ENCODE results near the gene NYNRIN. TPM values are rescaled to one million over a fixed set of nuclear protein-coding genes. Genes with fewer than 3 reads are reported as not detected.
A peak's percentile ranks its signal among the peaks of the same experiment; 100 is the strongest.

NYNRIN gene
- total RNA-seq, 1 donor from 2014 or later = 15.5 TPM

- Histone ChIP-seq H3K27me3 (no peaks in the 10 kb centered on the region), H3K9ac (no peak overlapping the region), H3K79me2 (ENCODE audit: low read depth) (peaks cover 4% of the 10 kb centered on the region), H3K9me3 (ENCODE audit: low read depth) (no peaks in the 10 kb centered on the region), H3F3A (ENCODE audit: low read depth) (peaks cover 27% of the 10 kb centered on the region), H3K27ac (no peak overlapping the region), H3K4me2 (no peak overlapping the region), H2AFZ (replicated peaks) (no peak overlapping the region), H4K20me1 (ENCODE audit: low read depth) (peaks cover 40% of the 10 kb centered on the region), H3K4me1 (no peaks in the 10 kb centered on the region), H3K36me3 (no peaks in the 10 kb centered on the region), H3K4me3 (no peak overlapping the region)
- Mint-ChIP-seq H3K27me3 (ENCODE audit: insufficient read depth, low read depth) (peaks cover 9% of the 10 kb centered on the region), H3K36me3 (peaks cover 13% of the 10 kb centered on the region), H3K27ac (no peak overlapping the region), H3K4me3 (peak overlapping the region; percentile 38), H3K4me1 (peaks cover 15% of the 10 kb centered on the region), H3K9me3 (no peaks in the 10 kb centered on the region)
- TF ChIP-seq EZH2phosphoT487 (IDR thresholded peaks at IDR 0.05) (no peak), CTCF (IDR thresholded peaks at IDR 0.05) (no peak), EZH2 (IDR thresholded peaks at IDR 0.05) (no peak)
- no peak for DNase-seq (ENCODE audit: low spot score)
Measured at GRCh38 chr14:24434676-24435075, 35.9 kb downstream of the NYNRIN start.

DNA sequence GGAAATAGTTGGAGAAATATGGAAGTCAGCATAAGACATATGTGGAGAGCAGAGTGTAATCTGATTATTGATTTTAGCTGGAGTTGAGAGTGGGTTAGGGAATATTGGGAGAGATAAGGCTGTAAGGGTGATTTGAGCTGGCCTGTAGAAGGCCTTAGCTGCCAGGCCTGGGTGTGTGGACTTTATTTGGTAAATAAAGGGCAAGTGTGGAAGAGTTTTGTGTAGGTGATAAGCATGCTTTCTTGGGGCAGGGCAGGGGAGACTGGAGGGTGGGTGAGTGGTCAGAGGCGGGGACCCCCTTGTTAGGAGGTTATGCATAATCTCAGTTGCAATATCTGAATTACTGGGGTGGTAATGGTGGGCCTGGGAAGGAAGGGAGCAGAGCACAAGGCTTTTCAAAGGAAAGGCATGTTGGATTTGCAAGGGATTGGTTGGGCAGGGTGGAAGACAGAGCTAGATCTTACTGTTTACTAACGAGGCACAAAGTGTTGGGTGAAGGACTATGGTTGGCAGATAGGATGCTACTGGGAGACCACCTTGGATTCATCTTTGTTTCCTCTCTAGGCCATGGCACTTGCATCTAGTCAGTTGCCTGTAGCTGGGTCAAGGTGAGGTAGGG, 36.5 kb downstream of the NYNRIN start:
- no peaks in the 10 kb centered on the region for H3K27me3 ChIP-seq
- H3K9ac ChIP-seq = no peak overlapping the region
- H3K4me3 ChIP-seq = no peak overlapping the region
- TF ChIP-seq EZH2phosphoT487 (IDR thresholded peaks at IDR 0.05) = no peak
- TF ChIP-seq EZH2 (IDR thresholded peaks at IDR 0.05) = no peak
- TF ChIP-seq CTCF (IDR thresholded peaks at IDR 0.05) = no peak
- no peaks in the 10 kb centered on the region for H3K4me1 ChIP-seq
- no peak overlapping the region for H3K4me2 ChIP-seq
- peaks cover 40% of the 10 kb centered on the region for H4K20me1 ChIP-seq (ENCODE audit: low read depth)
- no peaks in the 10 kb centered on the region for H3K9me3 ChIP-seq (ENCODE audit: low read depth)
- H3K9me3 Mint-ChIP-seq = no peaks in the 10 kb centered on the region
- no peak for DNase-seq (ENCODE audit: low spot score)
- no peak overlapping the region for H2AFZ ChIP-seq (replicated peaks)
- H3K36me3 Mint-ChIP-seq = peaks cover 14% of the 10 kb centered on the region
- peaks cover 15% of the 10 kb centered on the region for H3K4me1 Mint-ChIP-seq
- no peak overlapping the region for H3K27ac ChIP-seq
- no peaks in the 10 kb centered on the region for H3K36me3 ChIP-seq
- H3F3A ChIP-seq (ENCODE audit: low read depth) = peaks cover 26% of the 10 kb centered on the region
- H3K27me3 Mint-ChIP-seq (ENCODE audit: insufficient read depth, low read depth) = peaks cover 10% of the 10 kb centered on the region
- no peak overlapping the region for H3K27ac Mint-ChIP-seq
- H3K4me3 Mint-ChIP-seq = no peak overlapping the region
- peaks cover 3% of the 10 kb centered on the region for H3K79me2 ChIP-seq (ENCODE audit: low read depth)

- Histone ChIP-seq H3F3A (ENCODE audit: low read depth) (peaks cover 20% of the 10 kb centered on the region), H3K79me2 (ENCODE audit: low read depth) (peaks cover 4% of the 10 kb centered on the region), H3K4me3 (no peak overlapping the region), H3K9me3 (ENCODE audit: low read depth) (no peaks in the 10 kb centered on the region), H3K4me1 (no peaks in the 10 kb centered on the region), H3K4me2 (no peak overlapping the region), H4K20me1 (ENCODE audit: low read depth) (peaks cover 36% of the 10 kb centered on the region), H3K36me3 (no peaks in the 10 kb centered on the region), H3K27ac (no peak overlapping the region), H3K9ac (no peak overlapping the region), H2AFZ (replicated peaks) (no peak overlapping the region), H3K27me3 (no peaks in the 10 kb centered on the region)
- Mint-ChIP-seq H3K27me3 (ENCODE audit: insufficient read depth, low read depth) (peaks cover 13% of the 10 kb centered on the region), H3K36me3 (peaks cover 18% of the 10 kb centered on the region), H3K4me1 (peaks cover 17% of the 10 kb centered on the region), H3K27ac (no peak overlapping the region), H3K4me3 (no peak overlapping the region), H3K9me3 (no peaks in the 10 kb centered on the region)
- DNase-seq (ENCODE audit: low spot score) = no peak
- TF ChIP-seq EZH2 (IDR thresholded peaks at IDR 0.05) = no peak
- no peak for TF ChIP-seq EZH2phosphoT487 (IDR thresholded peaks at IDR 0.05)
Measured at GRCh38 chr14:24435998-24436354, 37.2 kb downstream of the NYNRIN start.

GRCh38 chr14:24436355-24437019, 37.7 kb downstream of the NYNRIN start:
- no peaks in the 10 kb centered on the region for H3K9me3 Mint-ChIP-seq
- H3K27ac Mint-ChIP-seq = no peak overlapping the region
- Histone ChIP-seq H3K27me3 (no peaks in the 10 kb centered on the region), H4K20me1 (ENCODE audit: low read depth) (peaks cover 31% of the 10 kb centered on the region), H3K4me1 (peaks cover 5% of the 10 kb centered on the region), H3K79me2 (ENCODE audit: low read depth) (peaks cover 9% of the 10 kb centered on the region), H3K27ac (no peak overlapping the region), H2AFZ (replicated peaks) (no peak overlapping the region), H3K9me3 (ENCODE audit: low read depth) (no peaks in the 10 kb centered on the region), H3K4me2 (no peak overlapping the region), H3K9ac (no peak overlapping the region), H3K36me3 (no peaks in the 10 kb centered on the region), H3F3A (ENCODE audit: low read depth) (peaks cover 17% of the 10 kb centered on the region), H3K4me3 (no peak overlapping the region)
- peaks cover 13% of the 10 kb centered on the region for H3K27me3 Mint-ChIP-seq (ENCODE audit: insufficient read depth, low read depth)
- peak; percentile 66 for DNase-seq (ENCODE audit: low spot score)
- peaks cover 18% of the 10 kb centered on the region for H3K36me3 Mint-ChIP-seq
- H3K4me3 Mint-ChIP-seq = peak overlapping the region; percentile 58
- TF ChIP-seq CTCF (IDR thresholded peaks at IDR 0.05) (peak; percentile 81), EZH2 (IDR thresholded peaks at IDR 0.05) (no peak), EZH2phosphoT487 (IDR thresholded peaks at IDR 0.05) (no peak)
- peaks cover 12% of the 10 kb centered on the region for H3K4me1 Mint-ChIP-seq
